ENCODE measurements around the gene P4HB.

DNA sequence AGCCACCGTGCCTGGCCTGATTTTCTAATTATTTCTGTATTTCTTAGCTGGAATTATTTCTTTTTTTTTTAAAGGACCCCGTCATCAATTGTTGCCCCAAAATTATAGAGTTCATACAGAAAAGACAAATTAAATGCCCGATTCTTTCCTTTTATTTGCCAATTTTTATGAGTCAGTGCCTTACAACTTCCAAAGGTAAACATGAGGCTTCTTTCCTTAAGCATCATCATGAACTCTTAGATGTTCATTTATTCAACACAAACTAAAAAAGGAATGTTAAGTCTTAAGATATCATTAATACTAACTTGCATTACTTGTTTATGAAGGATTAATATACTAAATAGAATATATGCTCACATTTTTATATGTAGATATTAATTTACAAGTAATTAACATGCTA, 18.0 kb upstream of the P4HB start:
- TF ChIP-seq, protein P1, sequence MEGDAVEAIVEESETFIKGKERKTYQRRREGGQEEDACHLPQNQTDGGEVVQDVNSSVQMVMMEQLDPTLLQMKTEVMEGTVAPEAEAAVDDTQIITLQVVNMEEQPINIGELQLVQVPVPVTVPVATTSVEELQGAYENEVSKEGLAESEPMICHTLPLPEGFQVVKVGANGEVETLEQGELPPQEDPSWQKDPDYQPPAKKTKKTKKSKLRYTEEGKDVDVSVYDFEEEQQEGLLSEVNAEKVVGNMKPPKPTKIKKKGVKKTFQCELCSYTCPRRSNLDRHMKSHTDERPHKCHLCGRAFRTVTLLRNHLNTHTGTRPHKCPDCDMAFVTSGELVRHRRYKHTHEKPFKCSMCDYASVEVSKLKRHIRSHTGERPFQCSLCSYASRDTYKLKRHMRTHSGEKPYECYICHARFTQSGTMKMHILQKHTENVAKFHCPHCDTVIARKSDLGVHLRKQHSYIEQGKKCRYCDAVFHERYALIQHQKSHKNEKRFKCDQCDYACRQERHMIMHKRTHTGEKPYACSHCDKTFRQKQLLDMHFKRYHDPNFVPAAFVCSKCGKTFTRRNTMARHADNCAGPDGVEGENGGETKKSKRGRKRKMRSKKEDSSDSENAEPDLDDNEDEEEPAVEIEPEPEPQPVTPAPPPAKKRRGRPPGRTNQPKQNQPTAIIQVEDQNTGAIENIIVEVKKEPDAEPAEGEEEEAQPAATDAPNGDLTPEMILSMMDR (conservative IDR thresholded peaks at IDR 0.05; ENCODE audit: low read length), result no peak
- no peak for TF ChIP-seq EZH2phosphoT487 (IDR thresholded peaks at IDR 0.05; ENCODE audit: borderline replicate concordance, low read depth, low read length)

Data from OCI-LY7 (cell line).